GM18511 (cell line): ENCODE results near the gene XPA.
"Not testable (repeated sequence)": the region's sequence is repeated elsewhere in the genome, so short reads cannot be mapped to it uniquely, and the experiment has no call there.

ENCODE experiments used
- ATAC-seq: cut with Tn5 transposase; IDR thresholded peaks from one replicate; pipeline ENCODE4 v1.9.1; 2021; ENCODE audit warnings: mild to moderate bottlenecking, moderate library complexity; ENCODE audit not compliant: unreplicated experiment

The XPA gene

DNA sequence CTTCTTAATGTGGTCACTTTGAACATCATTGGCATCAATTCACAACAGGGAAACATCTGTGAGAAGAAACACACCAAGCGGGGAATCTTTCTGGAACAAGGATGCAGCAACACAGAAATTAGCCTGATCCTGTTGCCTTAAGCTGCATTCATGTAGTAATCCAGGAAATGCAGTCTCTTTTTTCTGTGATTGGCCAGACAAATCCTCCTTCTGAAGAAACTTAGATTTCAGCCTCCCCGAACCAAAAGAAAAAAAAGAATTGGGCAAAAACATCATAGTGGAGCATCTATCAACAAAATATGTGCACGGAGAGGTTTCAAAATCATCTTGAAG is 7.2 kb upstream of the XPA start:
- ATAC-seq: no peak

GRCh38 chr9:97703437-97704344 is 6.6 kb upstream of the XPA start:
- peak; percentile 70 for ATAC-seq

GRCh38 chr9:97699824-97700223 is 2.7 kb upstream of the XPA start:
- ATAC-seq: not testable (repeated sequence)

DNA sequence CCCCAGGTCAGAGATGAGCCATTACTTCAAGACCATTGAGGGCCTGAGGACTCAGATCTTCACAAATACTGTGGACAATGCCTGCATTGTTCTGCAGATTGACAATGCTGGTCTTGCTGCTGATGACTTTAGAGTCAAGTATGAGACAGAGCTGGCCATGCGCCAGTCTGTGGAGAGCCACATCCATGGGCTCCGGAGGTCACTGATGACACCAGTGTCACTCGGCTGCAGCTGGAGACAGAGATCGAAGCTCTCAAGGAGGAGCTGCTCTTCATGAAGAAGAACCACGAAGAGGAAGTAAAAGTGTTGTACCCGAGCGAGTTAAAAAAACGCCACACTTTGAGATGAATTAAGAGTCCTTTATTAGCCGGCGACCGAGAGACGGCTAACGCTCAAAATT is 2.1 kb upstream of the XPA start:
- ATAC-seq: not testable (repeated sequence)

DNA sequence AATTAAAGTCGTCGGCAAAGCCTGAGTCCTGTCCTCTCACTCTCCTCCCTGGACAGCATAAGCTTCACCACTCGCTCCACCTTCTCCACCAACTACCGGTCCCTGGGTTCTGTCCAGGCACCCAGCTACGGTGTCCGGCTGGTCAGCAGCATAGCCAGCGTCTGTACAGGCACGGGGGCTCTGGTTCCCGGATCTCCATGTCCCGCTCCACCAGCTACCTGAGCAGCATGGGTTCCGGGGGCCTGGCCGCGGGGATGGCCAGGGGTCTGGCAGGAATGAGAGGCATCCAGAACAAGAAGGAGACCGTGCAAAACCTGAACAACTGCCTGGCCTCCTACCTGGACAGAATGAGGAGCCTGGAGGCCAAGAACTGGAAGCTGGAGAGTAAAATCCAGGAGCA is 1.7 kb upstream of the XPA start:
- no peak for ATAC-seq

- ATAC-seq: no peak
Observed at GRCh38 chr9:97697837-97698236, 697 bp upstream of the XPA start.

DNA sequence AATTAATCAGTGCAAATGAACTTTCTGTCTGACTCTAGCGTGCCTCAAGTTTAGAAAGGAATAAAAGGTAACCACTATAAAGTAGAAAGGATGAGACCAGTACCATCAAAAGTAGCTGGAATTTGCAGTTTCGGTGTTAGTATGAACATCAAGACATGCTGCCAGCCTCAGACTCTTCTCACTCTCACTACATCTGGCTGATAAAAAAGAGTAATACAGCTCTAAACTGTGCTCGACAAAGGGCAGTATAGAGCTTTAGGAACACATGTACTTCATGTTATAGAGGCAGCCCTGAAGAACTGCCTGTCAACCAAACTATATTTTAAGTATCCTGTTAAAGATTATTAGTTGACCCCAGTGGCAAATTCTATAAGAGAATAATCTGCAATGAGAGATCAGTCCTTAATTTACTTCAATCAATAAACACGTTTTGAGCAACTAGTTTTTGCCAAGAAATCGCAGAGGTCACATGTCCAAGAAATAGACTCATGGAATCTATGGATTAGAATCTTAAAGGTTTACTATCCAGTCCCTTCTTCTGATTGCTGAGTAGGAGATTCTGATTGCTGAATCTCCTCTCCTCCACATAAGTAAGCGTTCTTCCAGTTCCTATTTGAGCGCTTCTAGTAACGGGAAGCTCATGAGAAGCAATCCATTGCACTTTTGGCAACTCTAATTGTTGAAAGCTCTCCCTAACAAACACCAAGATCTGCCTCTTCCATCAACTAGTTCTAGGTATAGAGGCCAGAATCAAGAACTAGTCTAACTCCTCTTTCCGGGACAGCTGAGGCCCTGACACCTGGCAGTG is 941 bp downstream of the XPA start:
- no peak for ATAC-seq

DNA sequence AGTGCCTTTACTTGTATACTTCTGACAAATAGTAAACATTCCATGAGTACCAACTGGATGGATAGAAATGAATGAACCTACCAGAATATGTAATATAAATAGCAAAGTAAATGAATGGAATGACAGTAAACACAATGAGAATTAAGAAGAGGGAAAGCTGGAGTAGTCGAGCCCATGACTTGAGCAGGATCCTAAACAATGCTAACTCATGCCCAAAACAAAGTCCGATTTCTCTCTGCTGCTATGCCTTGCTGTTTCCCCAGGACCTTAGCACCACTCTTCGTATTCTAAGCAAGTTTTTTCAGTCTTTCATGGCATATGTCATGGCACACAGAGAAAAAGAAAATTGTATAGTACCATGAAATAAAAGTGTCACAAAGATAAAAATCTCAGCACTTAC is 1.8 kb downstream of the XPA start:
- ATAC-seq: no peak

- ATAC-seq: no peak
Observed at GRCh38 chr9:97694769-97695168, 2.4 kb downstream of the XPA start.

DNA sequence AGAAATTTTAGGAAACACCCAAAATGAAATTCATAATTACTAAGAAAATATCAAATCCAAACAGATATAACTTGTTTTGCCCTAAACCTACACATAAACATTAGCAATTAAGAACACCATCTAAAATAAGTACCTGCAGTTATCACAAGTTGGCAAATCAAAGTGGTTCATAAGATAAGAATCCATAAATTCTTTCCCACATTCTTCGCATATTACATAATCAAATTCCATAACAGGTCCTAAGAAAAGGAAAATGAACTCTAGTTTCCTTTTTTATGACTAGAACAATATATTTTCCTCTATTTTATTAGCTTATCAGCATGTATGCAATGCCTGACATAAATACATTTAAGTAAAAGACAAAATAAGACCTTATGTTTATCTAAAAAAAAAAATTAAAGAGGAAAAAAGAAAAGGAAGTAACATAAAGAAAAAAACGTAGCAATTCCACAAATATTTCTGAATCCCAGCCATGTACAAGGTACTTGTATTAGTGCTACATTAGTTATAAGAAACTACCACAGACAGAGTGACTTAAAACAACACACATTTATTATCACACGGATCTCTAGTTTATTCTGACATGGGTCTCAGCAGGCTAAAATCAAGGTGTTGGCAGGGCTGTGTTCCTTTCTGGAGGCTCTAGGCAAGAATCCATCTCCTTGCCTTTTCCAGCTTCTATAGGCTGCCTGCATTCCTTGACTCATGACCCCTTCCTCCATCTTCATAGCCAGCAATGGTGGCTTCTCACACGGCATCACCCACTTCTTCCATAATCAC is 7.5 kb downstream of the XPA start:
- no peak for ATAC-seq

GRCh38 chr9:97688654-97689053 is 8.5 kb downstream of the XPA start:
- no peak for ATAC-seq

- no peak for ATAC-seq
Observed at GRCh38 chr9:97682242-97682641, 14.9 kb downstream of the XPA start.

- ATAC-seq: peak; percentile 61
Observed at GRCh38 chr9:97675655-97676054, 21.5 kb downstream of the XPA start.

- ATAC-seq: no peak
Observed at GRCh38 chr9:97673922-97674321, 23.2 kb downstream of the XPA start.

- ATAC-seq: no peak
Observed at GRCh38 chr9:97672403-97672802, 24.7 kb downstream of the XPA start.

DNA sequence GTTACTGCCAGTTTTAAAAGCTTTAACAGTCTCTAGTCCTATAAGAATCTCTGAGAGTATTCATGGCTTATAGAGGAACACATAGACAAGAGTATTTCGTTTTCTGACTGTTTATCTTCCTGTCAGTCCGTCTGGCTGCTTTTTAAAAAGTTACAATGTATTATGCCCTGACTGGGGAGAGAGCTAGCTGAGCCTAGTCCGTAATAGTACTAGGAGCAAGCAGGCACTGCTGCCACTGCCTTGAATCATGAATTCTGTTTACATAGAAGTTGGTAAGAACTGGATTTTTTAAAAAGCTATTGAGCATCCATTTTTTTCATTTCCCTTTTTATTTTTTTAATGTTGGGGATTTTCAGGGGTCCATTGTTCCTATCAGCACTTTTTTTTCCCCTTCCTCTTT is 26.6 kb downstream of the XPA start:
- ATAC-seq: no peak

- ATAC-seq: no peak
Observed at GRCh38 chr9:97668485-97668884, 28.7 kb downstream of the XPA start.

GRCh38 chr9:97666907-97667686 is 30.0 kb downstream of the XPA start:
- no peak for ATAC-seq

GRCh38 chr9:97665742-97666141 is 31.4 kb downstream of the XPA start:
- ATAC-seq: no peak

- ATAC-seq: no peak
Observed at GRCh38 chr9:97660847-97661246, 36.3 kb downstream of the XPA start.

DNA sequence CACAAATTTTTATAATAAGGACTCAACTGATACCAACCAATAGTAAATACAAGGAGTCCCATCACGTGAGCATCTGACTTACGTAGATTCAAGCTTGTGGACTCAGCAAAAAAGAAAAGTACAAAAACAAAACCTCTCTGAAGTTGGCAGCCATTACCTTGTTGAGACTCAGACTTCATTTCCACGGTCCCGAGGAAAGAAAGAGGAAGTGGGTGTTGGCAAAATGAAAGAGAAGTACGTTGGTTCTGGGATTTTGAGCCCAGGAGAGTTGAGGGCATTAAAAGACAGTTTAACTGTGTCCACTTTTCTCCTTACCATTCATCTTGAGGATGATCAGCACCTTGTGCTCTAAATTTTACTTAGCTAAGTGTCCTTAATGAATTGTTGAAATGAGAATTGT is 36.8 kb downstream of the XPA start:
- no peak for ATAC-seq
